ENCODE results near the gene P2RX5.

DNA sequence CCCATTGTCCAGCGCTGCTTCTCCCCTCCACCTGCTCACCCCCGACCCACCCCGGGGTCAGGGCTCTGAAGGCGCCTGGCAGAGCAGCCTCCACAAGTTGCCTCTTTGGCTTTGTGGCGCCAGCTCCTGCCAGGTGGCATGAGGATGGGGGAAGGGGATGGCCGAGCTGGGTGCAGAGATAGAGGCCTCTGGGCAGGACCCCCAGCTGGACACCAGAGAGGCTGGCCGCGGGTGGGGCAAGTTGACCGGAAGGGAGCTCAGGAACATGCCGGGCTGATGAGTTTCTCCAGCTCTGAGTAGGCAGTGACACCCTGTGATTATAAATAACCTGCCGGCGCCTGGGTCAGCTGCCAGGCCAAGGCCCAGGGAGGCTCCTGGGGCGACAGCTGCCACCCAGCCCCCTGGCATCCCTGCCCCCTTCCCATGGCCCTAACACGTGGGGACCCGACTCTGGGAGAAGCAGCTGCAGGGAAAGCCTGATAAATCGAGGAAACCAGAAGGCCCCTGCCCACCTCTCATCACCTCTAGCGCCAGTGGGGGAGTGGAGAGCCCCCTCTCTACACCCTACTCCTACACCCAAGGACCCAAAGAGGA, 729 bp downstream of the P2RX5 start:
- TF ChIP-seq POLR2A (IDR thresholded peaks at IDR 0.05): no peak
- TF ChIP-seq, protein P1, sequence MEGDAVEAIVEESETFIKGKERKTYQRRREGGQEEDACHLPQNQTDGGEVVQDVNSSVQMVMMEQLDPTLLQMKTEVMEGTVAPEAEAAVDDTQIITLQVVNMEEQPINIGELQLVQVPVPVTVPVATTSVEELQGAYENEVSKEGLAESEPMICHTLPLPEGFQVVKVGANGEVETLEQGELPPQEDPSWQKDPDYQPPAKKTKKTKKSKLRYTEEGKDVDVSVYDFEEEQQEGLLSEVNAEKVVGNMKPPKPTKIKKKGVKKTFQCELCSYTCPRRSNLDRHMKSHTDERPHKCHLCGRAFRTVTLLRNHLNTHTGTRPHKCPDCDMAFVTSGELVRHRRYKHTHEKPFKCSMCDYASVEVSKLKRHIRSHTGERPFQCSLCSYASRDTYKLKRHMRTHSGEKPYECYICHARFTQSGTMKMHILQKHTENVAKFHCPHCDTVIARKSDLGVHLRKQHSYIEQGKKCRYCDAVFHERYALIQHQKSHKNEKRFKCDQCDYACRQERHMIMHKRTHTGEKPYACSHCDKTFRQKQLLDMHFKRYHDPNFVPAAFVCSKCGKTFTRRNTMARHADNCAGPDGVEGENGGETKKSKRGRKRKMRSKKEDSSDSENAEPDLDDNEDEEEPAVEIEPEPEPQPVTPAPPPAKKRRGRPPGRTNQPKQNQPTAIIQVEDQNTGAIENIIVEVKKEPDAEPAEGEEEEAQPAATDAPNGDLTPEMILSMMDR (IDR thresholded peaks at IDR 0.05): no peak

Data from thyroid gland (tissue), 4 donors.